HG03558 (cell line): ENCODE results near the gene TBCCD1.
"Not testable (repeated sequence)": the region's sequence is repeated elsewhere in the genome, so short reads cannot be mapped to it uniquely, and the experiment has no call there.

ENCODE experiments used
- ATAC-seq: cut with Tn5 transposase; IDR thresholded peaks from one replicate; pipeline ENCODE4 v1.9.1; 2021; ENCODE audit warnings: moderate number of reproducible peaks; ENCODE audit not compliant: unreplicated experiment; ENCODE audit errors: extremely low read depth

The TBCCD1 gene

GRCh38 chr3:186502138-186502948, 64.8 kb downstream of the TBCCD1 start:
- ATAC-seq, result no peak

GRCh38 chr3:186499949-186500348, 67.2 kb downstream of the TBCCD1 start:
- not testable (repeated sequence) for ATAC-seq

DNA sequence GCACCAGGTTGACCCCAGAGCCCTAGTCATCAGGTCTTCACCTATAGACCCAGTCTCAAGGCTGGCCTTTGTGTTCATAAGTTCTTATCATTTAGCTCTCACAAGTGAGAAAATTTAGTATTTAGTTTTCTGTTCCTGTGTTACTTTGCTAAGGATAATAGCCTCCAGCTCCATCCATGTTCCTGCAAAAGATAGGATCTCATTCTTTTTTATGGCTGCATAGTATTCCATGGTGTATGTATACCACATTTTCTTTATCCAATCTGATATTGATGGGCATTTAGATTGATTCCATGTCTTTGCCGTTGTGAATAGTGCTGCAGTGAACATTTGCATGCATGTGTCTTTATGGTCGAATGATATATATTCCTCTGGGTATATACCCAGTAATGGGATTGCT, 69.1 kb downstream of the TBCCD1 start:
- ATAC-seq, result not testable (repeated sequence)

- no peak for ATAC-seq
These were observed 69.5 kb downstream of the TBCCD1 start for GRCh38 chr3:186497608-186498007.

- no peak for ATAC-seq
These were observed 70.5 kb downstream of the TBCCD1 start for GRCh38 chr3:186496635-186497034.
